Astrocyte (in vitro differentiated cells and primary cell): ENCODE results near the gene METTL1. TPM values are rescaled to one million over a fixed set of nuclear protein-coding genes. Genes with fewer than 3 reads are reported as not detected.

ENCODE experiments used
- DNase-seq: peaks from one replicate; pipeline ENCODE4 v3.0.0-alpha.2; 2010; ENCODE audit warnings: low read depth
- FAIRE-seq: peaks from 2 replicates; lab custom pipeline; 2011; peaks lifted over from hg19 to GRCh38; lab: Jason Lieb, UNC
- H2AFZ ChIP-seq: 2 replicates; pipeline ENCODE4 v1.6.0; 2012; ENCODE audit warnings: low read depth, low read length, inconsistent platforms
- H3K27ac ChIP-seq: 2 replicates; pipeline ENCODE4 v1.5.1; 2011; ENCODE audit warnings: low read depth, low read length, inconsistent platforms
- H3K27me3 ChIP-seq: 2 replicates; pipeline ENCODE4 v1.6.0; 2011; ENCODE audit warnings: low read length, inconsistent platforms; ENCODE audit not compliant: insufficient read depth
- H3K36me3 ChIP-seq: 2 replicates; pipeline ENCODE4 v1.5.1; 2011; ENCODE audit warnings: low read length, inconsistent platforms; ENCODE audit not compliant: insufficient read depth
- H3K4me1 ChIP-seq: 2 replicates; pipeline ENCODE4 v1.5.1; 2011; ENCODE audit warnings: low read length, inconsistent platforms; ENCODE audit not compliant: insufficient read depth
- H3K4me2 ChIP-seq: 2 replicates; pipeline ENCODE4 v1.6.0; 2012; ENCODE audit warnings: low read length, inconsistent platforms
- H3K4me3 ChIP-seq: 2 replicates; pipeline ENCODE4 v1.5.1; 2011; ENCODE audit warnings: low read depth, mild to moderate bottlenecking, low read length, inconsistent platforms; ENCODE audit not compliant: insufficient read depth
- H3K79me2 ChIP-seq: 2 replicates; pipeline ENCODE4 v1.6.0; 2012; ENCODE audit warnings: mild to moderate bottlenecking, low read length, inconsistent platforms; ENCODE audit not compliant: insufficient read depth
- H3K9ac ChIP-seq: 2 replicates; pipeline ENCODE4 v1.6.0; 2012; ENCODE audit warnings: mild to moderate bottlenecking, low read length, inconsistent platforms
- H3K9me3 ChIP-seq: 2 replicates; pipeline ENCODE4 v1.5.1; 2012; ENCODE audit warnings: low read depth, mild to moderate bottlenecking, low read length, inconsistent platforms; ENCODE audit not compliant: insufficient read depth
- H4K20me1 ChIP-seq: 2 replicates; pipeline ENCODE4 v1.6.0; 2012; ENCODE audit warnings: low read length, inconsistent platforms; ENCODE audit not compliant: insufficient read depth
- H3K27ac Mint-ChIP-seq: one replicate; pipeline ENCODE4 v1.8.0; 2021; ENCODE audit warnings: mild to moderate bottlenecking, mixed read lengths; ENCODE audit not compliant: unreplicated experiment
- H3K27me3 Mint-ChIP-seq: one replicate; pipeline ENCODE4 v1.8.0; 2021; ENCODE audit warnings: low read depth, mixed read lengths; ENCODE audit not compliant: unreplicated experiment
- H3K36me3 Mint-ChIP-seq: one replicate; pipeline ENCODE4 v1.8.0; 2021; ENCODE audit warnings: low read depth, mixed read lengths; ENCODE audit not compliant: unreplicated experiment
- H3K4me1 Mint-ChIP-seq: one replicate; pipeline ENCODE4 v1.8.0; 2021; ENCODE audit warnings: low read depth, mixed read lengths; ENCODE audit not compliant: unreplicated experiment
- H3K4me3 Mint-ChIP-seq: one replicate; pipeline ENCODE4 v1.8.0; 2021; ENCODE audit warnings: mild to moderate bottlenecking, moderate library complexity, mixed read lengths; ENCODE audit not compliant: unreplicated experiment
- H3K9me3 Mint-ChIP-seq: one replicate; pipeline ENCODE4 v1.8.0; 2021; ENCODE audit warnings: mild to moderate bottlenecking, mixed read lengths; ENCODE audit not compliant: unreplicated experiment
- EZH2 ChIP-seq: IDR thresholded peaks from 2 replicates; pipeline ENCODE4 v1.6.1; 2012; ENCODE audit warnings: mild to moderate bottlenecking, low read length, inconsistent platforms; ENCODE audit not compliant: insufficient read depth
- total RNA-seq: library from RNA; stranded (reverse); gene quantifications from 2 replicates; pipeline ENCODE4 v1.2.1, GENCODE V29; 2021
- TF ChIP-seq, protein P1 (sequence below): IDR thresholded peaks from 2 replicates; pipeline ENCODE4 v1.5.1; 2011; ENCODE audit warnings: low read depth, mild to moderate bottlenecking, inconsistent platforms, low read length, moderate library complexity; ENCODE audit not compliant: insufficient read depth

Gene METTL1
- total RNA-seq, 1 donor from 2014 or later: 21.1 TPM

DNA sequence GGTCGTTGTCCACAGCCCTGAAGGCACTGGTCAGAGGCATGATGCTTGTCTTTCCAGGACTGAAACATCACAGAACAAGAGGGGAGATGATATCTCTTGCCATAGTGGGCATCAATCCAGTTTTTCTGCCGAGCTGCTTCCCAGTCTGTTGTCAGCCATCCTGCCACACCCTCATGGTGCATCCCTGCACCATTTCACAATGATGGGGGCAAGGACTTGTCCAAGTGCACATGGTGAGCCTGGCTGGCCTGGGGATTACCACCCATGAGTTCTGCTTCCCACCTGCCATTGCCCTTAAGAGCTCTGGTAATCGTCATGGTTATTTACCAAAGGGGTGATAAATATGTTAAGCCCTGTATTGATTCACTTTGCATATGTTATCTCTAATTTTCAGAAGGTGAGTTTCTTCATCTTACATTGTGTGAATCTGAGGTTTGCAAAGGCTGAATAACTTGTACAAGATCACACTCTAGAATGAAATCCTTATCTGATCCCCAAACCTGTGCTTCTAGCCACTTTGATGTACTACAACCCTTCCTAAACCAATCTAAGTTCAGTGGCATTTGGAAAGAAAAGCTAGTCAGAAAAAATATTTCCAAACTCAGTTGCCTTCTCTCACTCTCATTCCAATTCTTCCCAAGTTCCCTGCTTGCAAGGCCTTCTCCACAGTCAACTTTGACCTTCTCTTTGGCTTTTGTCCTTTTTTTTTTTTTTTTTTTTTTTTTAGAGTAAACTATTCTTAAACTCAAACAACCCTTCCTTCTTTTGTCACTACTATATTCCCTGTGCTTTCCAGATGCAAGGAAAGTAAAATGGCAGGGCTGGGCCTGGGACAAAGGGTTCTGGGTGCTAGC, 44.3 kb upstream of the METTL1 start:
- Mint-ChIP-seq H3K4me1 (peaks cover 7% of the 10 kb centered on the region), H3K9me3 (no peaks in the 10 kb centered on the region), H3K4me3 (no peak overlapping the region), H3K27me3 (no peaks in the 10 kb centered on the region), H3K27ac (no peak overlapping the region), H3K36me3 (peaks cover 11% of the 10 kb centered on the region)
- Histone ChIP-seq H3K4me3 (no peak overlapping the region), H3K4me2 (no peak overlapping the region), H3K9me3 (no peaks in the 10 kb centered on the region), H3K4me1 (peaks cover 7% of the 10 kb centered on the region), H3K27ac (no peak overlapping the region), H2AFZ (no peak overlapping the region), H3K9ac (no peak overlapping the region), H3K36me3 (peaks cover 11% of the 10 kb centered on the region), H3K79me2 (no peaks in the 10 kb centered on the region), H4K20me1 (peaks cover 23% of the 10 kb centered on the region), H3K27me3 (no peaks in the 10 kb centered on the region)
- FAIRE-seq (no peak), DNase-seq (no peak)
- TF ChIP-seq, protein P1, sequence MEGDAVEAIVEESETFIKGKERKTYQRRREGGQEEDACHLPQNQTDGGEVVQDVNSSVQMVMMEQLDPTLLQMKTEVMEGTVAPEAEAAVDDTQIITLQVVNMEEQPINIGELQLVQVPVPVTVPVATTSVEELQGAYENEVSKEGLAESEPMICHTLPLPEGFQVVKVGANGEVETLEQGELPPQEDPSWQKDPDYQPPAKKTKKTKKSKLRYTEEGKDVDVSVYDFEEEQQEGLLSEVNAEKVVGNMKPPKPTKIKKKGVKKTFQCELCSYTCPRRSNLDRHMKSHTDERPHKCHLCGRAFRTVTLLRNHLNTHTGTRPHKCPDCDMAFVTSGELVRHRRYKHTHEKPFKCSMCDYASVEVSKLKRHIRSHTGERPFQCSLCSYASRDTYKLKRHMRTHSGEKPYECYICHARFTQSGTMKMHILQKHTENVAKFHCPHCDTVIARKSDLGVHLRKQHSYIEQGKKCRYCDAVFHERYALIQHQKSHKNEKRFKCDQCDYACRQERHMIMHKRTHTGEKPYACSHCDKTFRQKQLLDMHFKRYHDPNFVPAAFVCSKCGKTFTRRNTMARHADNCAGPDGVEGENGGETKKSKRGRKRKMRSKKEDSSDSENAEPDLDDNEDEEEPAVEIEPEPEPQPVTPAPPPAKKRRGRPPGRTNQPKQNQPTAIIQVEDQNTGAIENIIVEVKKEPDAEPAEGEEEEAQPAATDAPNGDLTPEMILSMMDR: no peak
- no peak for TF ChIP-seq EZH2

DNA sequence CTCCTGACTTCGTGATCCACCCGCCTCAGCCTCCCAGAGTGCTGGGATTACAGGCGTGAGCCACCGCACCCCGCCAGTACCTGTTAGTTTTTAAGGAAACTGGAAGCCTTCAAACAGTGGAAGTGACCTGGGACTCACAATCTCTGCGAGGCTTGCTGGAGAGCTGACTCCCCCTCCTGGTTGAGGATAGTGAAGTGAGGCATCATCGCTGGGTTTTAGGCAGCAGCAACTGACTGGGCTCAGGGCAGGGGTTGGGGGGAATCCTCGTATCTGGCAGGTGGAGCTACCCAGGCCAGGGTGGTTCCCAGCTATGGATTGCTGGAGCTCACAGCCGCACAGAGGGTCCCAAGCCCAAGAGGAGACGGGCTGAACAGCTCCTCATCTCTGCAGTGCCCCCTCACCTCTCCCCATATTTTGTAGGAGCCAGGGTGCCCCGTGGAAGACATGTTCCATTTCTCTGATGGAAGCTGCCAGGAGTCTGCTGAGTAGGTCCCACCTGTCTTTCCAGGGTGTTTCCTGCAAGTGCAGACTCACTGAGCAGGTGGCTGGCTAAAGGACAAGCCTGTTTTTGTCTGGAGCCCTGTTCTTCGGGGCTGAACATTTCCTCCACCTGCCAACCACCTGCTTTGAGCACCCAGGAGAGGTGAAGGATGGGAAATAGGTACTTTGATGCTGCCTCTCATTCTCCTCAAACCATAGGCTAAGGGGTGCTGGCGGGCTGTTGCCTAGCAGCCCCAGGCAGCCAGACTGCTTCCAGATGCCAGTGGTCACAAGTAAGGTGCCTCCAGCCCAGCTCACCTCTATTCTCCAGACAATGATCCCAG, 43.5 kb upstream of the METTL1 start:
- Mint-ChIP-seq H3K4me1 (peaks cover 10% of the 10 kb centered on the region), H3K27me3 (no peaks in the 10 kb centered on the region)

More for the DNA sequence above, 43.5 kb upstream of the METTL1 start:
- H3K27me3 ChIP-seq: no peaks in the 10 kb centered on the region
- H3K36me3 ChIP-seq: peaks cover 8% of the 10 kb centered on the region
- H3K4me3 ChIP-seq: no peak overlapping the region
- H3K4me2 ChIP-seq: no peak overlapping the region
- TF ChIP-seq, protein P1: no peak
- TF ChIP-seq EZH2: no peak
- Mint-ChIP-seq H3K9me3 (no peaks in the 10 kb centered on the region), H3K4me3 (no peak overlapping the region), H3K36me3 (peaks cover 11% of the 10 kb centered on the region), H3K27ac (no peak overlapping the region)
- H3K9ac ChIP-seq: no peak overlapping the region
- H2AFZ ChIP-seq: no peak overlapping the region
- H3K79me2 ChIP-seq: no peaks in the 10 kb centered on the region
- no peaks in the 10 kb centered on the region for H3K9me3 ChIP-seq
- H3K27ac ChIP-seq: no peak overlapping the region
- peaks cover 23% of the 10 kb centered on the region for H4K20me1 ChIP-seq
- no peak for DNase-seq
- no peak for FAIRE-seq
- H3K4me1 ChIP-seq: peaks cover 12% of the 10 kb centered on the region
